ENCODE measurements around the gene NR3C1.

Gene NR3C1

GRCh38 chr5:143274952-143275351, 128.5 kb downstream of the NR3C1 start:
- H3K36me3 ChIP-seq (ENCODE audit: low read depth), result peaks cover 26% of the 10 kb centered on the region
- ATAC-seq (ENCODE audit: low read depth), result no peak

GRCh38 chr5:143271431-143271830, 132.1 kb downstream of the NR3C1 start:
- DNase-seq (ENCODE audit: low spot score) (no peak), ATAC-seq (ENCODE audit: low read depth) (no peak)
- Histone ChIP-seq H3K36me3 (ENCODE audit: low read depth) (no peaks in the 10 kb centered on the region), H3K4me1 (ENCODE audit: insufficient read depth, poor library complexity, severe bottlenecking) (no peaks in the 10 kb centered on the region), H3K27ac (ENCODE audit: poor library complexity, severe bottlenecking) (no peak overlapping the region), H3K4me3 (ENCODE audit: severe bottlenecking) (no peak overlapping the region), H3K9me3 (ENCODE audit: severe bottlenecking) (peaks cover 4% of the 10 kb centered on the region), H3K27me3 (ENCODE audit: insufficient read depth, poor library complexity, severe bottlenecking) (no peaks in the 10 kb centered on the region)
- TF ChIP-seq CTCF (IDR thresholded peaks at IDR 0.05; ENCODE audit: poor library complexity, severe bottlenecking), result no peak

More at GRCh38 chr5:143274952-143275351, 128.5 kb downstream of the NR3C1 start:
- no peak for TF ChIP-seq CTCF (IDR thresholded peaks at IDR 0.05; ENCODE audit: poor library complexity, severe bottlenecking)
- H3K4me3 ChIP-seq (ENCODE audit: severe bottlenecking), result no peak overlapping the region
- H3K9me3 ChIP-seq (ENCODE audit: severe bottlenecking), result no peaks in the 10 kb centered on the region
- H3K27me3 ChIP-seq (ENCODE audit: insufficient read depth, poor library complexity, severe bottlenecking), result no peaks in the 10 kb centered on the region
- no peak overlapping the region for H3K27ac ChIP-seq (ENCODE audit: poor library complexity, severe bottlenecking)
- peaks cover 8% of the 10 kb centered on the region for H3K4me1 ChIP-seq (ENCODE audit: insufficient read depth, poor library complexity, severe bottlenecking)
- no peak for DNase-seq (ENCODE audit: low spot score)

GRCh38 chr5:143268388-143268787, 135.1 kb downstream of the NR3C1 start:
- peaks cover 4% of the 10 kb centered on the region for H3K9me3 ChIP-seq (ENCODE audit: severe bottlenecking)
- no peak overlapping the region for H3K27ac ChIP-seq (ENCODE audit: poor library complexity, severe bottlenecking)
- H3K4me1 ChIP-seq (ENCODE audit: insufficient read depth, poor library complexity, severe bottlenecking), result peaks cover 5% of the 10 kb centered on the region
- no peak overlapping the region for H3K4me3 ChIP-seq (ENCODE audit: severe bottlenecking)
- H3K27me3 ChIP-seq (ENCODE audit: insufficient read depth, poor library complexity, severe bottlenecking), result no peaks in the 10 kb centered on the region
- no peaks in the 10 kb centered on the region for H3K36me3 ChIP-seq (ENCODE audit: low read depth)
- no peak for ATAC-seq (ENCODE audit: low read depth)
- no peak for TF ChIP-seq CTCF (IDR thresholded peaks at IDR 0.05; ENCODE audit: poor library complexity, severe bottlenecking)
- DNase-seq (ENCODE audit: low spot score), result no peak

- H3K4me1 ChIP-seq (ENCODE audit: insufficient read depth, poor library complexity, severe bottlenecking), result peaks cover 17% of the 10 kb centered on the region
- ATAC-seq (ENCODE audit: low read depth), result no peak
- no peaks in the 10 kb centered on the region for H3K36me3 ChIP-seq (ENCODE audit: low read depth)
- H3K4me3 ChIP-seq (ENCODE audit: severe bottlenecking), result no peak overlapping the region
- TF ChIP-seq CTCF (IDR thresholded peaks at IDR 0.05; ENCODE audit: poor library complexity, severe bottlenecking), result no peak
- H3K27ac ChIP-seq (ENCODE audit: poor library complexity, severe bottlenecking), result no peak overlapping the region
- peaks cover 4% of the 10 kb centered on the region for H3K9me3 ChIP-seq (ENCODE audit: severe bottlenecking)
- H3K27me3 ChIP-seq (ENCODE audit: insufficient read depth, poor library complexity, severe bottlenecking), result no peaks in the 10 kb centered on the region
- no peak for DNase-seq (ENCODE audit: low spot score)
Measured at GRCh38 chr5:143267186-143267585, 136.3 kb downstream of the NR3C1 start.

GRCh38 chr5:143265995-143266394, 137.5 kb downstream of the NR3C1 start:
- no peak overlapping the region for H3K27ac ChIP-seq (ENCODE audit: poor library complexity, severe bottlenecking)
- no peak overlapping the region for H3K4me3 ChIP-seq (ENCODE audit: severe bottlenecking)
- TF ChIP-seq CTCF (IDR thresholded peaks at IDR 0.05; ENCODE audit: poor library complexity, severe bottlenecking), result no peak
- no peaks in the 10 kb centered on the region for H3K36me3 ChIP-seq (ENCODE audit: low read depth)
- DNase-seq (ENCODE audit: low spot score), result no peak
- peaks cover 28% of the 10 kb centered on the region for H3K4me1 ChIP-seq (ENCODE audit: insufficient read depth, poor library complexity, severe bottlenecking)
- peaks cover 4% of the 10 kb centered on the region for H3K9me3 ChIP-seq (ENCODE audit: severe bottlenecking)
- no peak for ATAC-seq (ENCODE audit: low read depth)
- no peaks in the 10 kb centered on the region for H3K27me3 ChIP-seq (ENCODE audit: insufficient read depth, poor library complexity, severe bottlenecking)
